ENCODE results near the gene ANKRD39.

ANKRD39 gene

DNA sequence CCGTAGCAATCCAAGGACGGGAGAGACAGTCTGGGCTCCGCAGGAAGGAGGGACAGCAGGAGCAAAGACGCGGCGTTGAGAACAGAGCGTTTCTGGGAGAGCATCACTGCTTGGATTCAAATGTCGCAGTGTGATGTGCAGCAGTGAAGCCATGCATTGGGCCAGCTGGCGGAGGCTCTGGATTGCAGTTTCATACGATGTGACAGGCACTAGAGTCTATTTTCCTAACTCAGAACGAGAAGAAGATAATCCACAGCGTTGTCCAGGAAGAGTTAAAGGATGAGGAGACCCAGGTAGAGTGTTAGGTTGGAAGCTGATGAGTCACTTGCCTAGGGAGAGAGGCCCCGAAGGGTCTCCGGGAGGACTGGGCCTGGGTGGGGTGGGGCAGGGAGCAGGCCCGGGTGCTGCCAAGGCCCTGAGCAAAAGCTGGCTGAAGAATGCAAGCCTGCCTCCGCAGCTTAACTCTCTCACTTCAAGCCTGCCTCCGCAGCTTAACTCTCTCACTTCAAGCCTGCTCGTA is 29.7 kb upstream of the ANKRD39 start:
- no peak for DNase-seq (ENCODE audit: low spot score)

GRCh38 chr2:96885432-96886347 is 27.9 kb upstream of the ANKRD39 start:
- no peak for DNase-seq (ENCODE audit: low spot score)

- no peak for DNase-seq (ENCODE audit: low spot score)
Observed at GRCh38 chr2:96884299-96885094, 26.7 kb upstream of the ANKRD39 start.

GRCh38 chr2:96883306-96883705 is 25.5 kb upstream of the ANKRD39 start:
- no peak for DNase-seq (ENCODE audit: low spot score)

DNA sequence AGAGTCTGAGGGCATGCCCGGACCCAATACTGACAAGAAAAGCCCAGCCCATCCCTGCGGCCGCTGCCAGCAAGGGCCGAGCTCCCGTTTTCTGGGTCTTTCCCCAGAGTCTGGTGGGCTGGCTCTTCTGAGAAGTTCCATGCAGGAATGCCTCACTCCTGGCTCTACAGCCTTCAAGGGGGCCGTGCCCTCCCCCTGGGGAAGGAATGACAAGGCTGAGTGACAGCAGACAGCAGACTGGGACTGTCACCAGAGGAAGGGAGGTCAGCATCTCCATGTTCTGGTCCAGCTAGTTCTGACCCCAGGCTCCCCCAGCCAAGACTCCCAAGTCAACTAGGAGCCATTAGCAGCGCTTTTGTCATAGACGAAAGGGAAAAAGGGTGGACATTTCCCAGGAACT is 25.1 kb upstream of the ANKRD39 start:
- no peak for DNase-seq (ENCODE audit: low spot score)

DNA sequence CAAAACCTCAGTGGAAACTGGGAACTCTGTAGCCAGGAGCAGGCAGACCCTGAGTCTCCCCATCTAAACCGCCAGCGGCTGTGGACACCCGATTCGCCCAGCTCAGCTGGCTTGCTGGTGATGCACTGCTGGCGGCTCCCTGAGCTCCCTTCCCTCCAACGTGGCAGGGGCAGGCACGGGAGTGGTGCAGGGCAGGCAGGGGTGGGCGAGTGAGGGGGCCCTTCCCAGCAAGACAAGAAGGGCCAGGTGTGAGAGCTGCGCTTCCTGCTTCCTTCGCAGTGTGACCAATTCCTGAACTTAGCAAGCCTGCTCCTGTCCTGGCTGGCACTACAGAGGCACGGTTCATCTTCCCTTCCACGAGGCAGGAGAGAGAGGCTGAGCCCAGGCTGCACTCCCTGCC is 24.4 kb upstream of the ANKRD39 start:
- DNase-seq (ENCODE audit: low spot score): no peak

GRCh38 chr2:96881349-96882195 is 23.8 kb upstream of the ANKRD39 start:
- no peak for DNase-seq (ENCODE audit: low spot score)

- DNase-seq (ENCODE audit: low spot score): no peak
Observed at GRCh38 chr2:96880891-96881273, 23.1 kb upstream of the ANKRD39 start.

DNA sequence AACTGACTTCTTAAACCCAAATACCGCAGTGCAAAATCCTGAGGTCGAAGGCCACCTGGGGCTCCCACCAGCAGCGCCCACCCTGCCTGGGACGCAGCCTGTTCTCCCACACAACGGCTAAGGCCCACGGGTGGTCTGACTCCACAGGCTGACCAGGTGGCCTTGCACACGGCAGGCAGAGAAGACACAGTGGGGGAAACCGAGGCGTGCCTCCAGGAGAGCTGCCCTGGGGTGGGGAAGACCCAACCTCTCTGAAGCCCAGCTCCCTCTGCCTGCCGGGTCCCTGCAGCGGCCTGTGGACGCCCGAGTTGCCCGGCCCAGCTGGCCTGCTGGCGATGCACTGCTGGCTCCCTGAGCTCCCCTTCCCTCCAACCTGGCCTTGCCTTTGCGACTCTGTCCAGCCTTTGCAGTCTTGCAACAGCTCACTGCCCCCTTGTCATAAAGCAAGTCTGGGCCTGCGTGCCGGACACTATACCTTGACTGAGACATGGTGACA is 21.8 kb upstream of the ANKRD39 start:
- no peak for DNase-seq (ENCODE audit: low spot score)

GRCh38 chr2:96878796-96879544 is 21.2 kb upstream of the ANKRD39 start:
- no peak for DNase-seq (ENCODE audit: low spot score)

- no peak for DNase-seq (ENCODE audit: low spot score)
Observed at GRCh38 chr2:96878171-96878570, 20.4 kb upstream of the ANKRD39 start.

DNA sequence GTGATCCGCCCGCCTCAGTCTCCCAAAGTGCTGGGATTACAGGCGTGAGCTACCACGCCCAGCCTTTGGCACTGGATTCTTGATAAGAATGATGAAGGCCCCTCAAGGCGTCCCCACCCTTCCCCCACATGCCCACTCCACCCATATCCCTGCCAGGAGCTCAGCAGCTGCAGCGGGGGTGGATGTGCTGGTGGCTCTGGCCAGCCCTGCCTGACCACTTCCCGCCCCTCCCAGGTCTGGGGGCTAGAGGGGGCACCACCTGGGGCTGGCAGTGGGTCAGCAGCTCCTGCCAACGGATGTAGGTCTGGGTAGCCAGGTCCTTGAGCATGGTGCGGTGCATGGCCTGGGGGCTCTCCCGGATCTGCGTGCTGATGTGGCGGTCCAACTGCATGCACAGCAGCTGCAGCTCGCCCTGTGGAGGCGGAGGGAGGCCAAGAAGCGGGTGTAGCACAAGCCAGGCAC is 19.8 kb upstream of the ANKRD39 start:
- no peak for DNase-seq (ENCODE audit: low spot score)

DNA sequence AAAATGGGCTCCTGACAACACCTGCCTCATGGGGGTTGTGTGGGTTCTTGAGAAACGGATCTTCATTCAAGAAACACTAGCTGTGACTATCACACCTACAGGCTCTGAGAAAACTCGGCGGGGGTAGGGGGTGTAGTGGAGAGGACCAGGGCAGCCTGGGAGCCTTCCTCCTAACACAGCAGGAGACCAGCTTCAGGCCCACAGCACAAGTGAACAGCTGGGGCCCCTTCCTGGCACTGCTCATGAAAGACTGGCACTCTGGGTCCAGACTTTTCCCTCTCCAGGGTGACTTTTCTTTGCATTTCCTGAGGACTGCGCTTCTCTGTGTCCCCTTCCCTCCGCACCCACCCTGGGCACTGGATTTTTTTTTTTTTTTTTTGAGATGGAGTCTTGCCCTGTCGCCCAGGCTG is 19.2 kb upstream of the ANKRD39 start:
- DNase-seq (ENCODE audit: low spot score): no peak

DNA sequence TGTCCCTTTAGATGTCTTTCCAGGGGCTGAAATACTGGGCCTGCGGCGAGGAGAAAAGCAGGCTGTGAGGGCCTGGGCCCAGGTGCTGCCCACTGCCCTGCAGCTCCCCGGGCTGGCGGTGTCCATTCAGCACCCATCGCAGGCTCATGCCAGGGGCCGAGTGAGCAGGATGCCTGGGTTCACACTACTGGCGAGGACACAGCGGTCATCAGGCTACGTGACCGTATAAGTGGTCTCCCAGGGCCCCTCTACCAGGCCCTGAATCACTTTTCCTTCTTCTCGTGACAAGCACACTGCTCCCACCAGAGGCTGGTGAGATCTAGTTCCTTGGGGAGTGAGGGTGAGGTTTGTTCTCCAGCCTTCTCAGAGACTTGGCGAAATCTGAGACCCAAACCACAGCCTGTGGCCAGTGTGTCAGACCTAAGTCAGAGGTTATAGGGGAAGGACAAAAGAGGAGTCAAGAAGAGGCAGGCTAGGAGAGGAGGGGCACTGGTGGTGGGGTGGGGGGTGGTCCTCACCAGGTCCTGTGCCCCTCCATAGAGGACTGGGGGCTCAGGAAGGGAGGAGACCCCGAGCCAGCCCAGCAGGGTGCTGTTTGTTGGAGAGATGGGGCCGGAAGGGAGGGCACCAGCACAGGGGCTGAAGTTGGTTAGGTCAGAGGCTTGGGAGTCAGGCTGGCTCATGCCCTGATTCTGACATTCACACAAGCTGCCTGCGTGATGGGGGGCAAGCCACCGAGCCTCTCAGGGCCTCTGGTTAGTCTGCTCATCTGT is 18.6 kb upstream of the ANKRD39 start:
- DNase-seq (ENCODE audit: low spot score): no peak

- no peak for DNase-seq (ENCODE audit: low spot score)
Observed at GRCh38 chr2:96875498-96876268, 17.9 kb upstream of the ANKRD39 start.

- no peak for DNase-seq (ENCODE audit: low spot score)
Observed at GRCh38 chr2:96874198-96874831, 16.5 kb upstream of the ANKRD39 start.

DNA sequence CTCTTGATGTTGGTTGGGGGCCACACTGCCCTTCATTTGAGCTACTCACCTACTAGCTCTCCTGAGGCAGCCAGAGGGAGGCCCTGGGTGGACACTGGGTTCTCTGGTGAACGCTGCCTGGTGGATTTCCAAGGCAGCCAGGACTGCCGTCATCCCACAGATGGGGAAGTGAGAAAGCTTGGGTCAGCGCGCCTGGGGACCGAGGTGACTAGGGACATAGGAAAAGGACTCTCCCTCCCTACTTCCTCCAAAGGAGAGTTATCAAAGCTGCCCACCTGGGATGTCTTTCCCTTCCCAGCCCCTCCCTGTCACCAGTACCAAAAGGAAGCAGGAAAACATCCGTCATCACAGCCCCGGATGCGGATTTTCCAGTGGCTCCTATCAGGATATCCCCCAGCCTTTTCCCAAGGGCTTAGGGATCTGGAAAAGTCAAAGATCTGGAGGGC is 15.9 kb upstream of the ANKRD39 start:
- no peak for DNase-seq (ENCODE audit: low spot score)

DNA sequence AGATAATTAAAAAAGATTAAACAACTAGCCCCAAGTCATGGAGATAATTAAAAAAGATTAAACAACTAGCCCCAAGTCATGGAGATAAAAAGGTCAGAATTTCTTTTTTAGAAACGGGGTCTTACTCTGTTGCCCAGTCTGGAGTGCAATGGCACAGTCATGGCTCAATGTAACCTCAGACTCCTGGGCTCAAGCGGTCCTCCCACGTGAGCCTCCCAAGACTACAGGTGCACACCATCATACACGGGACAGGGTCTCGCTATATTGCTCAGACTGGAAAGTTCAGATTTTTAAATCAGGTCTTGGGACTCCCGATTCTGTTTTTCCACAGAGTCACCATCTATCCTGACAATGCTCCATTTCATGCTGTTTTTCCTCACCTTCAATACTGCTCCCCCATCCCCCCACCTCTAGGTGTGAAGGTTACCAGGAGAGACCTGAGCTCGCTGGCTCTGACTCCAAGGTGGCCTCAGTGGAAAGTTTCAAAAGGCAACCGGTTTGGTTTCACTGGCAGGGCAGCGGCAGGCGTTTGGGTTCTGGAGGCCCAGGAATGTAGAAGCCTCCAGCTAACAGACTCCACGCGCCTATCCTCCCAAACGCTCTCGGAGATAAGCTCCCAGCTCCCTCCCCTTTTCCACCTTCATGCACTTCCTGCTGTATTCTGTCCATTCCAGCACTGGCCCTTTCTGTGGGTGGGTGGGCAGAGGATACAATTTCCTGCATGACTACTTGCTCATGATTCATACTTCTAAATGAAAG is 15.0 kb upstream of the ANKRD39 start:
- no peak for DNase-seq (ENCODE audit: low spot score)

All from SW480 (cell line).